Measurements from ENCODE around the gene MTR. TPM values are rescaled to one million over a fixed set of nuclear protein-coding genes. Genes with fewer than 3 reads are reported as not detected.
"Not testable (repeated sequence)": the region's sequence is repeated elsewhere in the genome, so short reads cannot be mapped to it uniquely, and the experiment has no call there.

MTR gene
- total RNA-seq, 1 donor from 2014 or later, result 35.8 TPM

- Mint-ChIP-seq H3K4me1 (ENCODE audit: low read depth, unreplicated experiment) (peaks cover 11% of the 10 kb centered on the region), H3K4me3 (ENCODE audit: unreplicated experiment) (no peak overlapping the region), H3K27me3 (ENCODE audit: low read depth, unreplicated experiment) (no peaks in the 10 kb centered on the region), H3K36me3 (ENCODE audit: low read depth, unreplicated experiment) (peaks cover 2% of the 10 kb centered on the region), H3K27ac (ENCODE audit: unreplicated experiment) (no peak overlapping the region), H3K9me3 (ENCODE audit: unreplicated experiment) (peaks cover 9% of the 10 kb centered on the region)
- Histone ChIP-seq H3K9ac (ENCODE audit: low read length) (no peak overlapping the region), H3K36me3 (ENCODE audit: insufficient read depth, low read length) (no peaks in the 10 kb centered on the region), H3K79me2 (ENCODE audit: insufficient read depth, low read length) (no peaks in the 10 kb centered on the region), H3K9me3 (ENCODE audit: insufficient read depth, low read depth, low read length) (no peaks in the 10 kb centered on the region), H3K27me3 (ENCODE audit: insufficient read depth, low read length) (no peaks in the 10 kb centered on the region), H3K4me2 (ENCODE audit: low read length) (no peak overlapping the region), H3K27ac (ENCODE audit: low read depth, low read length) (no peak overlapping the region), H2AFZ (ENCODE audit: low read depth, low read length) (no peak overlapping the region), H3K4me3 (ENCODE audit: insufficient read depth, low read depth, low read length) (no peak overlapping the region), H4K20me1 (ENCODE audit: insufficient read depth, low read length) (peaks cover 6% of the 10 kb centered on the region), H3K4me1 (ENCODE audit: insufficient read depth, low read length) (peaks cover 13% of the 10 kb centered on the region)
- TF ChIP-seq CTCF (IDR thresholded peaks at IDR 0.05; ENCODE audit: insufficient read depth, low read depth, low read length), result no peak
- TF ChIP-seq EZH2 (IDR thresholded peaks at IDR 0.05; ENCODE audit: insufficient read depth, low read length), result no peak
- FAIRE-seq (no peak), DNase-seq (ENCODE audit: low read depth) (no peak)
These were observed 113.6 kb downstream of the MTR start for GRCh38 chr1:236908669-236909068.

- not testable (repeated sequence) for H3K4me1 ChIP-seq (ENCODE audit: insufficient read depth, low read length); FAIRE-seq; H3K9ac ChIP-seq (ENCODE audit: low read length); H3K79me2 ChIP-seq (ENCODE audit: insufficient read depth, low read length); H3K27ac ChIP-seq (ENCODE audit: low read depth, low read length); H3K27me3 Mint-ChIP-seq (ENCODE audit: low read depth, unreplicated experiment); H3K27ac Mint-ChIP-seq (ENCODE audit: unreplicated experiment); H3K9me3 Mint-ChIP-seq (ENCODE audit: unreplicated experiment); H2AFZ ChIP-seq (ENCODE audit: low read depth, low read length); H3K36me3 Mint-ChIP-seq (ENCODE audit: low read depth, unreplicated experiment); H3K27me3 ChIP-seq (ENCODE audit: insufficient read depth, low read length); H3K4me3 ChIP-seq (ENCODE audit: insufficient read depth, low read depth, low read length); H3K9me3 ChIP-seq (ENCODE audit: insufficient read depth, low read depth, low read length); H3K4me3 Mint-ChIP-seq (ENCODE audit: unreplicated experiment); H4K20me1 ChIP-seq (ENCODE audit: insufficient read depth, low read length); H3K4me2 ChIP-seq (ENCODE audit: low read length); DNase-seq (ENCODE audit: low read depth); H3K36me3 ChIP-seq (ENCODE audit: insufficient read depth, low read length); H3K4me1 Mint-ChIP-seq (ENCODE audit: low read depth, unreplicated experiment)
These were observed 116.0 kb downstream of the MTR start for GRCh38 chr1:236911047-236911446.

GRCh38 chr1:236913371-236914037, 118.4 kb downstream of the MTR start:
- FAIRE-seq, result no peak
- DNase-seq (ENCODE audit: low read depth), result peak; percentile 76
- H3K36me3 ChIP-seq (ENCODE audit: insufficient read depth, low read length), result no peaks in the 10 kb centered on the region
- no peak overlapping the region for H2AFZ ChIP-seq (ENCODE audit: low read depth, low read length)
- no peak overlapping the region for H3K4me2 ChIP-seq (ENCODE audit: low read length)
- TF ChIP-seq EZH2 (IDR thresholded peaks at IDR 0.05; ENCODE audit: insufficient read depth, low read length), result no peak
- TF ChIP-seq CTCF (IDR thresholded peaks at IDR 0.05; ENCODE audit: insufficient read depth, low read depth, low read length), result no peak
- H3K9me3 ChIP-seq (ENCODE audit: insufficient read depth, low read depth, low read length), result no peaks in the 10 kb centered on the region
- Mint-ChIP-seq H3K27me3 (ENCODE audit: low read depth, unreplicated experiment) (no peaks in the 10 kb centered on the region), H3K4me1 (ENCODE audit: low read depth, unreplicated experiment) (peaks cover 9% of the 10 kb centered on the region), H3K4me3 (ENCODE audit: unreplicated experiment) (no peak overlapping the region), H3K9me3 (ENCODE audit: unreplicated experiment) (peaks cover 15% of the 10 kb centered on the region), H3K27ac (ENCODE audit: unreplicated experiment) (no peak overlapping the region), H3K36me3 (ENCODE audit: low read depth, unreplicated experiment) (peaks cover 10% of the 10 kb centered on the region)
- H3K27ac ChIP-seq (ENCODE audit: low read depth, low read length), result no peak overlapping the region
- no peak overlapping the region for H3K4me3 ChIP-seq (ENCODE audit: insufficient read depth, low read depth, low read length)
- H4K20me1 ChIP-seq (ENCODE audit: insufficient read depth, low read length), result no peaks in the 10 kb centered on the region
- no peak overlapping the region for H3K9ac ChIP-seq (ENCODE audit: low read length)
- H3K27me3 ChIP-seq (ENCODE audit: insufficient read depth, low read length), result no peaks in the 10 kb centered on the region
- H3K79me2 ChIP-seq (ENCODE audit: insufficient read depth, low read length), result no peaks in the 10 kb centered on the region
- peaks cover 5% of the 10 kb centered on the region for H3K4me1 ChIP-seq (ENCODE audit: insufficient read depth, low read length)
